ENCODE data around the gene DDX27. TPM values are rescaled to one million over a fixed set of nuclear protein-coding genes. Genes with fewer than 3 reads are reported as not detected.
"Not testable (repeated sequence)": the region's sequence is repeated elsewhere in the genome, so short reads cannot be mapped to it uniquely, and the experiment has no call there.

DDX27 gene
- total RNA-seq, 1 donor from 2014 or later = 78.4 TPM

- CTCF ChIA-PET = no interaction called here
- DNase-seq = no peak
- no peak overlapping the region for H3K4me3 Mint-ChIP-seq
- H3K27ac Mint-ChIP-seq = no peak overlapping the region
- no peaks in the 10 kb centered on the region for H3K27me3 Mint-ChIP-seq
- no peaks in the 10 kb centered on the region for H3K9me3 Mint-ChIP-seq
- POLR2A ChIA-PET = no interaction called here
- intact Hi-C loops (cut with micrococcal nuclease) = no loop called here
- peaks cover 43% of the 10 kb centered on the region for H3K36me3 Mint-ChIP-seq (ENCODE audit: low read depth)
- no peak for ATAC-seq (ENCODE audit: low read depth)
- TF ChIP-seq, protein P1, sequence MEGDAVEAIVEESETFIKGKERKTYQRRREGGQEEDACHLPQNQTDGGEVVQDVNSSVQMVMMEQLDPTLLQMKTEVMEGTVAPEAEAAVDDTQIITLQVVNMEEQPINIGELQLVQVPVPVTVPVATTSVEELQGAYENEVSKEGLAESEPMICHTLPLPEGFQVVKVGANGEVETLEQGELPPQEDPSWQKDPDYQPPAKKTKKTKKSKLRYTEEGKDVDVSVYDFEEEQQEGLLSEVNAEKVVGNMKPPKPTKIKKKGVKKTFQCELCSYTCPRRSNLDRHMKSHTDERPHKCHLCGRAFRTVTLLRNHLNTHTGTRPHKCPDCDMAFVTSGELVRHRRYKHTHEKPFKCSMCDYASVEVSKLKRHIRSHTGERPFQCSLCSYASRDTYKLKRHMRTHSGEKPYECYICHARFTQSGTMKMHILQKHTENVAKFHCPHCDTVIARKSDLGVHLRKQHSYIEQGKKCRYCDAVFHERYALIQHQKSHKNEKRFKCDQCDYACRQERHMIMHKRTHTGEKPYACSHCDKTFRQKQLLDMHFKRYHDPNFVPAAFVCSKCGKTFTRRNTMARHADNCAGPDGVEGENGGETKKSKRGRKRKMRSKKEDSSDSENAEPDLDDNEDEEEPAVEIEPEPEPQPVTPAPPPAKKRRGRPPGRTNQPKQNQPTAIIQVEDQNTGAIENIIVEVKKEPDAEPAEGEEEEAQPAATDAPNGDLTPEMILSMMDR (IDR thresholded peaks at IDR 0.05) = no peak
- H3K4me1 Mint-ChIP-seq = peaks cover 19% of the 10 kb centered on the region
These were observed 45.0 kb upstream of the DDX27 start for GRCh38 chr20:49174183-49174582.

DNA sequence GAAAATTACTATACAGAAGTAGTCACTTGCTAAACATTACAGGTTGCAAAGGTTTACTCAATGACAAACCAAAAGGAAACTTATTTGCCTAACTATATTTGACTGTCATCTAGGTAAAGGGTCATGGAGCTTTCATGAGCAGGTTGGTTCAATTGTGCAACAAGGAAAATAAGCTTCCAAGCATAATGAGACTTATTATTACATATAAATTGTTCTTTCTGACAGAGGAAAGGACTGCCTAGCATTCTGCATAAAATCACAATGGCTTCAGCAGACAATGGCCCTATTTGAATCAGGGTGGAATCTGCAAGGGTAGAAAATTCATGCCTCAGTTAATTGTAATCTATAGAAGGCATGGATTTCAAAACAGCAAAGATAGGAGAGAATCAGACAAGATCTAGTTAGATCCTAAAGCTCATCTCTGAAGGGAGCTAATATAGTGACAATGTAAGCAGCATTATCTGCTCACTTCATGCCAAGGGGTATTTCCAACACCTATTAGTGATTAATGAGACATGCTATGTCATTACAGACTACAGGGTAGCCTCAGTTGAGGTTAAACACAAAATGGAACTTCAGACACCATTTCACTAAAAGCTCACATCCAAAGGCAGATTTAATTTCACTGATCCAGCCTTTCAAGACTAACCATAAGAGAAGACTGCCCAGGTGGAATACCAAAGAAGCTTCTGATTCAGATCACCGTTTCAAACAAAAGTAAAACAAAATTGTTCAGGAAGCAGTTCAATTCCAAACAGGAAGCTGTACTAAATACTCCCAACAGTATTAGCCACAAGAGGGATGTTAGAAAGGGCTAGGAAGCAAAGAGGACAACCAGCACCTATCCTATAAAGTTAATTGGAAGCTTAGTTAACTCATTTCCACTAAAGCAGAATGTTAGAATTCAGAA is 39.6 kb upstream of the DDX27 start:
- H3K4me1 Mint-ChIP-seq = peaks cover 53% of the 10 kb centered on the region
- intact Hi-C loops (cut with micrococcal nuclease) = loop anchor here (1.0 to 10.0 kb wide), 2 partner anchors 8 to 45 kb away; no protein-coding TSS in a partner anchor
- no peaks in the 10 kb centered on the region for H3K27me3 Mint-ChIP-seq
- peaks cover 15% of the 10 kb centered on the region for H3K36me3 Mint-ChIP-seq (ENCODE audit: low read depth)
- peak overlapping the region; percentile 42 for H3K4me3 Mint-ChIP-seq
- H3K9me3 Mint-ChIP-seq = no peaks in the 10 kb centered on the region
- peak overlapping the region; percentile 20 for H3K27ac Mint-ChIP-seq
- ChIA-PET POLR2A (interaction anchor here (0.6 to 2.5 kb wide), 7 partner anchors 7 to 1569 kb away, joined by 3 to 8 read pairs (median 3); partner anchors contain the start of gene STAU1), CTCF (interaction anchor here (1.1 to 1.7 kb wide), 2 partner anchors 38 to 47 kb away, joined by 3 to 7 read pairs; no protein-coding TSS in a partner anchor)
- peak; percentile 66 for ATAC-seq (ENCODE audit: low read depth)
- TF ChIP-seq, protein P1 (IDR thresholded peaks at IDR 0.05) = no peak
- no peak for DNase-seq

DNA sequence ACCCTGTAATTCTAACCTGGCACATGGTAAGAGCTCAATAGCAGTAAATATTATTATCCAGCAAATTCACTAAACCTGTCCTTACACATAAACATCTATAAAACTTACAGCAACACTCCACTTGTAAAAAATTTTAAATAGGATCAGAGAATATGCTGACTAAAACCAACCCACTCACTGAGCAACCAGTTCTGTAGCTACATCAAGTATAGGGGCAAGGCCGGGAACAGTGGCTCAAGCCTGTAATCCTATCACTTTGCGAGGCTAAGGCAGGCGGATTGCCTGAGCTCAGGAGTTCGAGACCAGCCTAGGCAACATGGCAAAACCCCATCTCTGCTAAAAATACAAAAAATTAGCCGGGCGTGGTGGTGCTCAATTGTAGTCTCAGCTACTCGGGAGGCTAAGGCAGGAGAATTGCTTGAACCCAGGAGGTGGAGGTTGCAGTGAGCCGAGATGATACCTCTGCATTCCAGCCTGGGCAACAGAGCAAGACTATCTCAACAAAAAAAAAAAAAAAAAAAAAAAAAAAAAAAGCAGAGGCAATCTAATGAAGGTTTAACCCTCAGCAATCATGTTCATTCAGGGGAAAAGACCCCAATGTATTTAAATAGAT is 37.8 kb upstream of the DDX27 start:
- intact Hi-C loops (cut with micrococcal nuclease) = loop anchor here (10.0 kb wide), 1 partner anchor 47 kb away; no protein-coding TSS in a partner anchor
- Mint-ChIP-seq H3K27me3 (no peaks in the 10 kb centered on the region), H3K9me3 (no peaks in the 10 kb centered on the region), H3K27ac (no peak overlapping the region), H3K36me3 (ENCODE audit: low read depth) (peaks cover 18% of the 10 kb centered on the region), H3K4me1 (peaks cover 69% of the 10 kb centered on the region), H3K4me3 (no peak overlapping the region)
- ChIA-PET CTCF (no interaction called here), POLR2A (interaction anchor here (1.5 kb wide), 2 partner anchors 14 to 36 kb away, joined by 3 to 10 read pairs; no protein-coding TSS in a partner anchor)
- ATAC-seq (ENCODE audit: low read depth) = no peak
- TF ChIP-seq, protein P1 (IDR thresholded peaks at IDR 0.05) = no peak
- no peak for DNase-seq

DNA sequence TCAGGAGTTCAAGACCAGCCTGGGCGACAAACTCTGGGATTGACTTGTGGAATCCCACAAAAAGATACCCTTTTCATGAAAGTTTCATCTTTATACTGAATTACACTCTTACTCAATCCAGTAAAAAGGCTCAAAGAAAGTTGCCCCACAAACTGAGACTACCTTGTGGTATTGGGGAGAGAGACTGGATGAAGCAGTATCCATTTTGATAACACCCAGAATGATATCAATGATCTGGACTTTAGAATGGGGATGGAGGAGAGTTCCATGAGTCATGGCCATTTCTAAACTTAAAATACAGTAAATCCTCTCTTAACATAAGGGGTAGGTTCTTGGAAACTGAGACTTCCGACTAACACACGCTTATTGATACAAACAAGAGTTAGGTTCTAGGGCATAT is 35.8 kb upstream of the DDX27 start:
- ChIA-PET CTCF (interaction anchor here (1.1 kb wide), 1 partner anchor 34 kb away, joined by 3 read pairs; no protein-coding TSS in a partner anchor), POLR2A (no interaction called here)
- ATAC-seq (ENCODE audit: low read depth) (no peak), DNase-seq (no peak)
- H3K4me1 Mint-ChIP-seq = peaks cover 75% of the 10 kb centered on the region
- intact Hi-C loops (cut with micrococcal nuclease) = loop anchor here (10.0 kb wide), 1 partner anchor 49 kb away; no protein-coding TSS in a partner anchor
- no peak overlapping the region for H3K4me3 Mint-ChIP-seq
- H3K27me3 Mint-ChIP-seq = no peaks in the 10 kb centered on the region
- H3K36me3 Mint-ChIP-seq (ENCODE audit: low read depth) = peaks cover 17% of the 10 kb centered on the region
- TF ChIP-seq, protein P1 (IDR thresholded peaks at IDR 0.05) = no peak
- H3K27ac Mint-ChIP-seq = no peak overlapping the region
- no peaks in the 10 kb centered on the region for H3K9me3 Mint-ChIP-seq

- H3K4me3 Mint-ChIP-seq; ATAC-seq (ENCODE audit: low read depth); CTCF ChIA-PET; DNase-seq; POLR2A ChIA-PET; H3K27me3 Mint-ChIP-seq; H3K27ac Mint-ChIP-seq; H3K9me3 Mint-ChIP-seq: not testable (repeated sequence)
- Mint-ChIP-seq H3K36me3 (ENCODE audit: low read depth) (peaks cover 17% of the 10 kb centered on the region), H3K4me1 (peaks cover 77% of the 10 kb centered on the region)
- intact Hi-C loops (cut with micrococcal nuclease) = loop anchor here (10.0 kb wide), 1 partner anchor 49 kb away; no protein-coding TSS in a partner anchor
These were observed 35.1 kb upstream of the DDX27 start for GRCh38 chr20:49184084-49184501.
